Superior temporal gyrus (tissue), 1 donor: ENCODE data around the gene AMZ2.
"Not testable (repeated sequence)": the region's sequence is repeated elsewhere in the genome, so short reads cannot be mapped to it uniquely, and the experiment has no call there.

Experiments used
- DNase-seq: peaks from one replicate; pipeline ENCODE4 v3.0.0-alpha.2; 2016; ENCODE audit errors: extremely low spot score

Gene AMZ2, protein sequence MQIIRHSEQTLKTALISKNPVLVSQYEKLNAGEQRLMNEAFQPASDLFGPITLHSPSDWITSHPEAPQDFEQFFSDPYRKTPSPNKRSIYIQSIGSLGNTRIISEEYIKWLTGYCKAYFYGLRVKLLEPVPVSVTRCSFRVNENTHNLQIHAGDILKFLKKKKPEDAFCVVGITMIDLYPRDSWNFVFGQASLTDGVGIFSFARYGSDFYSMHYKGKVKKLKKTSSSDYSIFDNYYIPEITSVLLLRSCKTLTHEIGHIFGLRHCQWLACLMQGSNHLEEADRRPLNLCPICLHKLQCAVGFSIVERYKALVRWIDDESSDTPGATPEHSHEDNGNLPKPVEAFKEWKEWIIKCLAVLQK

GRCh38 chr17:68247445-68248198 lies at the start of gene AMZ2:
AMZ2 (plus strand) TSS chr17:68248043; CDS start chr17:68250188, 2,145 bp downstream.
- peak; percentile 97 for DNase-seq

- no peak for DNase-seq
These were observed 48.7 kb upstream of the AMZ2 start for GRCh38 chr17:68198931-68199836.

GRCh38 chr17:68199837-68200688 lies 47.8 kb upstream of the AMZ2 start:
- DNase-seq: no peak

- peak; percentile 64 for DNase-seq
These were observed 47.0 kb upstream of the AMZ2 start for GRCh38 chr17:68200689-68201417.

- DNase-seq: not testable (repeated sequence)
These were observed 46.4 kb upstream of the AMZ2 start for GRCh38 chr17:68201418-68201771.

GRCh38 chr17:68202321-68202720 lies 45.5 kb upstream of the AMZ2 start:
- not testable (repeated sequence) for DNase-seq

GRCh38 chr17:68204736-68205135 lies 43.1 kb upstream of the AMZ2 start:
- no peak for DNase-seq

GRCh38 chr17:68205251-68205807 lies 42.5 kb upstream of the AMZ2 start:
- peak; percentile 96 for DNase-seq

- peak; percentile 40 for DNase-seq
These were observed 41.8 kb upstream of the AMZ2 start for GRCh38 chr17:68205808-68206720.

- DNase-seq: no peak
These were observed 40.1 kb upstream of the AMZ2 start for GRCh38 chr17:68207651-68208253.

GRCh38 chr17:68208651-68209050 lies 39.2 kb upstream of the AMZ2 start:
- DNase-seq: not testable (repeated sequence)

GRCh38 chr17:68209191-68209900 lies 38.5 kb upstream of the AMZ2 start:
- not testable (repeated sequence) for DNase-seq

DNA sequence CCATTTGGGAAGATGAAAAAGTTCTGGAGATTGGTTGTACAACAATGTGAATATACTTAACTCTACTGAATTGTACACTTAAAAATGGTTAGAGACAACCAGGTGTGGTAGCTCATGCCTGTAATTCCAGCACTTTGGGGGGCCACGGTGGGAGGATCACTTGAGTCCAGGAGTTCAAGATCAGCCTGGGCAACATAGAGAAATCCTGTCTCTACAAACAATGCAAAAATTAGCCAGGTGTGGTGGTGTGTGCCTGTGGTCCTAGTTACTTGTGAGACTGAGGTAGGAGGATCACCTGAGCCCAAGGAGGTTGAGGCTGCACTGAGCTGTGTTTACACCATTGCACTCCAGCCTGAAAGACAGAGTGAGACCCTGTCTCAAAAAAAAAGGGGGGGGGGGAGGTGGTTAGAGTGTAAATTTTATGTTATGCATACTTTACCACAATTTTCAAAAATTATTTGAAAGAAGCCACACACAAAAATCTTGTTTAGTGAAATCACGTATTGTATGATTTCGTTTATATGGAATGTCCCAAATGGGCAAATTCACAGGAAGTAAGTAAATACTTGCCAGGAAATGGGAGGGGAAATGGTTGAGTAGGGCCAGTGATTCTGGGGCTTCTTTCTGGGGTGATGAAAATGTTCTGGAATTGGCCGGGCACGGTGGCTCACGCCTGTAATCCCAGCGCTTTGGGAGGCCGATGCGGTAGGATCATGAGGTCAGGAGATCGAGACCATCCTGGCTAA lies 37.1 kb upstream of the AMZ2 start:
- no peak for DNase-seq

DNA sequence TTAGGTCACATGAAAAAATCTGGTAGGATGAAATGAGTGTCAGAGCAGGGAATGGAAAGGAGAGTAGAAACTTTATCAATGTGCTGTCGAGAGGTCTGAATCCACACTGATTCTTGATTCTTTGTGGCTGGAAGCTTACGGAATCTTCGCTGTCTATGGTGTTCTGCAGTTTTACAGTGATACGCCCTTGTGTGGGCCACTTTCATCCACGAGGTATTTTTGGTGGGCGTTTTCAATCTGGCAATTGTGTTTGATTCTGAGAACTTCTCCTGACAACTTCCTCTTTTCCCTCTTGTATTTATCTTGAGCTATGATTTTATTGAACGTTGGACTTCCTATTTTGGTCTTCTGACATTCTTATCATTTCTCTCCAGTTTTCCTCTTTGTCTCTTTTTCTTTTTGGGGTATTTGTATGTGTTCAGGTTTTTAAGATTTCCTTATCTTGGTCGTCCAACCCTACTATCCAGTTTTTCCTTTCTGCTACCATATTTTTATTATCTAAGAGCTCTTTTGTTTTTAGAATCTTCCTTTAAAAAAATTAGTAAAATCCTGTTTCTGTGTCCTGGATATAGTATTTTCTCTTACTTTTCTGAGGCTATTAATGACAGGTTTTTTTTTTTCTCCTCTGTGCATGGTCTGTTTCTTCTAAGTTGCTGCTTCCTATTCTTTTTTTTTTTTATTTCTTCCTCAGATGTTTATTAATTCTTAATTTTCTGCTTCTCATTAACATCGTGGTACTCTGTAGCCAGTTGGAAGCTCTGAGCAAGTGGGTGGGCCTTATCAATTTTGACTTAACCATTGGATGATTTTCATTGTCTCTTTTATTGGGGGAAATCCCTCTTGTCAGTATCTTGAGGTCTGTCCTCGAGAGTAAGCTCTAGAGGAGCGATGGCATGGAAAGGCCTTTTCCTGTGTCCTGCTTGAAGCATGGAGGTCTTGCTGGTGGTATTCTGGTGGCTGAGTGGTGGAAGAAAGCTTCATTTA lies 34.1 kb upstream of the AMZ2 start:
- not testable (repeated sequence) for DNase-seq

GRCh38 chr17:68215453-68215852 lies 32.4 kb upstream of the AMZ2 start:
- not testable (repeated sequence) for DNase-seq

GRCh38 chr17:68219429-68219828 lies 28.4 kb upstream of the AMZ2 start:
- not testable (repeated sequence) for DNase-seq
